HepG2 (cell line): ENCODE results near the gene PCGF3. TPM values are rescaled to one million over a fixed set of nuclear protein-coding genes. Genes with fewer than 3 reads are reported as not detected.

Experiments
- ATAC-seq: fragments of 200-7000 bp; cut with Tn5 transposase; 3 replicates; pipeline ENCODE4 v1.9.1; 2020; ENCODE audit warnings: mild to moderate bottlenecking, moderate library complexity
- BruUV-seq: library from RNA; stranded (reverse); fragments of 400-500 nt; replicated peaks from 2 replicates; lab custom pipeline; 2021; lab: Mats Ljungman, UMichigan
- CTCF ChIA-PET: fragments of 300-600 bp; formaldehyde crosslinking; extraction: SDS; loops from one replicate; lab custom pipeline; 2021; ENCODE audit warnings: low total read pairs, inconsistent platforms, low intra/inter-chr PET ratio; lab: Yijun Ruan, JAX
- POLR2A ChIA-PET: fragments of 350-600 bp; sonication (Branson Sonifier 250); formaldehyde crosslinking; loops from one replicate; lab custom pipeline; 2020; ENCODE audit warnings: antibody characterized with exemption, inconsistent platforms; lab: Yijun Ruan, JAX
- DNase-seq: peaks from one replicate; pipeline ENCODE4 v3.0.0-alpha.2; 2015; ENCODE audit warnings: low spot score
- FAIRE-seq: peaks from 3 replicates; lab custom pipeline; 2011; peaks lifted over from hg19 to GRCh38; lab: Jason Lieb, UNC
- H2AFZ ChIP-seq: one replicate; pipeline ENCODE4 v1.6.1; 2011; ENCODE audit warnings: low read length, inconsistent platforms
- H3K27ac ChIP-seq: fragments of 300-600 bp; 3 replicates; pipeline ENCODE4 v1.8.0; 2011; ENCODE audit warnings: mixed run types, mild to moderate bottlenecking, mixed read lengths, low read length, inconsistent platforms; ENCODE audit not compliant: insufficient read depth; ENCODE audit errors: extremely low read length
- H3K27me3 ChIP-seq, 2 experiments: fragments of 200-600 bp in 1 of 2; 2 replicates in 1 of 2; 3 replicates in 1 of 2; pipeline versions ENCODE4 v1.6.0 to v1.8.0; 2011; ENCODE audit warnings: low read length in 2 of 2, mild to moderate bottlenecking in 2 of 2, moderate library complexity in 2 of 2, inconsistent platforms in 1 of 2; ENCODE audit not compliant: insufficient read depth in 2 of 2, control insufficient read depth in 1 of 2
- H3K36me3 ChIP-seq, 2 experiments: fragments of 200-600 bp in 1 of 2; replicated peaks in 1 of 2; 2 replicates in 1 of 2; 3 replicates in 1 of 2; pipeline versions ENCODE4 v1.5.1 to v1.8.0; 2011; ENCODE audit warnings: low read length in 2 of 2, inconsistent platforms in 1 of 2; ENCODE audit not compliant: insufficient read depth in 2 of 2, control insufficient read depth in 1 of 2
- H3K4me1 ChIP-seq: 2 replicates; pipeline ENCODE4 v1.5.1; 2012; ENCODE audit warnings: low read length, inconsistent platforms; ENCODE audit not compliant: insufficient read depth
- H3K4me2 ChIP-seq: 2 replicates; pipeline ENCODE4 v1.6.0; 2011; ENCODE audit warnings: low read depth, low read length, inconsistent platforms
- H3K4me3 ChIP-seq, 3 experiments: fragments of 200-600 bp in 1 of 3; sonication (generic), shearing (Covaris generic) in 1 of 3; replicated peaks in 1 of 3; 2 replicates each; pipeline ENCODE4 v1.5.1; 2011 to 2016; ENCODE audit warnings: low read length in 3 of 3, inconsistent platforms in 2 of 3, low read depth in 2 of 3, mild to moderate bottlenecking in 2 of 3, control low read depth in 1 of 3, mixed read lengths in 1 of 3; ENCODE audit not compliant: insufficient read depth in 1 of 3
- H3K79me2 ChIP-seq: one replicate; pipeline ENCODE4 v1.6.1; 2011; ENCODE audit warnings: low read length, inconsistent platforms; ENCODE audit not compliant: insufficient read depth
- H3K9ac ChIP-seq: 2 replicates; pipeline ENCODE4 v1.6.0; 2011; ENCODE audit warnings: mild to moderate bottlenecking, low read depth, low read length, inconsistent platforms; ENCODE audit not compliant: insufficient read depth
- H3K9me3 ChIP-seq: 2 replicates; pipeline ENCODE4 v1.5.1; 2012; ENCODE audit warnings: mild to moderate bottlenecking, low read length
- H4K20me1 ChIP-seq: 2 replicates; pipeline ENCODE4 v1.6.0; 2011; ENCODE audit warnings: inconsistent platforms, mild to moderate bottlenecking, low read length, moderate library complexity; ENCODE audit not compliant: insufficient read depth
- ARID2 ChIP-seq: sonication (generic); formaldehyde crosslinking; IDR thresholded peaks from 2 replicates; pipeline ENCODE4 v1.8.1; 2022; ENCODE audit warnings: mild to moderate bottlenecking, missing genetic modification reagents, borderline replicate concordance
- BRCA1 ChIP-seq: sonication (generic); formaldehyde crosslinking; IDR thresholded peaks from 2 replicates; pipeline ENCODE4 v1.4.0; 2020; ENCODE audit warnings: missing genetic modification reagents
- DMAP1 ChIP-seq: IDR thresholded peaks from 2 replicates; pipeline ENCODE4 v1.6.1; 2016
- DR1 ChIP-seq: sonication (generic); formaldehyde crosslinking; IDR thresholded peaks from 2 replicates; pipeline ENCODE4 v1.8.0; 2021; ENCODE audit warnings: mild to moderate bottlenecking, missing genetic modification reagents, inconsistent platforms
- LCORL ChIP-seq, 2 experiments: fragments of 450-650 bp in 1 of 2; sonication (generic) in 1 of 2; formaldehyde crosslinking in 1 of 2; IDR thresholded peaks; 2 replicates each; pipeline versions ENCODE4 v1.5.0 to v1.6.1; 2017 to 2020; ENCODE audit warnings: antibody characterized with exemption in 1 of 2, missing genetic modification reagents in 1 of 2
- NFRKB ChIP-seq: fragments of 450-650 bp; IDR thresholded peaks from 2 replicates; pipeline ENCODE4 v1.6.1; 2017
- NONO ChIP-seq, 2 experiments: fragments of 450-650 bp in 1 of 2; sonication (generic) in 1 of 2; formaldehyde crosslinking in 1 of 2; IDR thresholded peaks in 1 of 2; conservative IDR thresholded peaks in 1 of 2; 2 replicates each; pipeline versions ENCODE4 v1.6.1 to v1.8.0; 2017 to 2022; ENCODE audit warnings: mild to moderate bottlenecking in 1 of 2, missing genetic modification reagents in 1 of 2, moderate library complexity in 1 of 2
- NR2F6 ChIP-seq, 2 experiments: IDR thresholded peaks; 2 replicates each; pipeline ENCODE4 v1.6.1; 2016; ENCODE audit warnings: antibody characterized with exemption in 1 of 2, mild to moderate bottlenecking in 1 of 2
- PATZ1 ChIP-seq: sonication (generic); formaldehyde crosslinking; IDR thresholded peaks from 2 replicates; pipeline ENCODE4 v1.4.0; 2020; ENCODE audit warnings: missing genetic modification reagents
- PHB2 ChIP-seq: fragments of 450-650 bp; IDR thresholded peaks from 2 replicates; pipeline ENCODE4 v1.6.1; 2018; ENCODE audit not compliant: partially characterized antibody
- REPIN1 ChIP-seq: sonication (generic); formaldehyde crosslinking; IDR thresholded peaks from 2 replicates; pipeline ENCODE4 v1.8.0; 2022; ENCODE audit warnings: missing genetic modification reagents, low read depth, mild to moderate bottlenecking, borderline replicate concordance
- SATB2 ChIP-seq: sonication (generic); formaldehyde crosslinking; IDR thresholded peaks from 2 replicates; pipeline ENCODE4 v1.5.0; 2020; ENCODE audit warnings: missing genetic modification reagents
- USF2 ChIP-seq, 2 experiments: sonication (generic) in 1 of 2; formaldehyde crosslinking in 1 of 2; IDR thresholded peaks; 2 replicates each; pipeline versions ENCODE4 v1.5.1 to v1.6.1; 2011 to 2020; ENCODE audit warnings: borderline replicate concordance in 1 of 2, low read depth in 1 of 2, low read length in 1 of 2, mild to moderate bottlenecking in 1 of 2, missing genetic modification reagents in 1 of 2, moderate library complexity in 1 of 2
- ZNF33A ChIP-seq: sonication (generic); formaldehyde crosslinking; IDR thresholded peaks from 2 replicates; pipeline ENCODE4 v1.5.1; 2020; ENCODE audit warnings: missing genetic modification reagents, mild to moderate bottlenecking, moderate library complexity, borderline replicate concordance
- ZNF362 ChIP-seq: sonication (generic); formaldehyde crosslinking; IDR thresholded peaks from 2 replicates; pipeline ENCODE4 v1.4.0; 2020; ENCODE audit warnings: missing genetic modification reagents, mild to moderate bottlenecking, borderline replicate concordance
- ZNF605 ChIP-seq: sonication (generic); formaldehyde crosslinking; IDR thresholded peaks from 2 replicates; pipeline ENCODE4 v1.8.0; 2022; ENCODE audit warnings: mild to moderate bottlenecking, missing genetic modification reagents
- ZNF614 ChIP-seq: IDR thresholded peaks from 2 replicates; pipeline ENCODE4 v1.6.1; 2018; ENCODE audit warnings: missing biosample characterization, missing genetic modification reagents, inconsistent platforms, borderline replicate concordance
- WGBS: methylation state at CpG from one replicate; pipeline ENCODE4 v1.1.6; 2017; ENCODE audit warnings: low lambda C conversion rate; 5-methylcytosine and 5-hydroxymethylcytosine counted together
- in situ Hi-C: cut with HindIII; loops from 2 replicates; pipeline ENCODE4 v1.10.0; 2017; ENCODE audit warnings: low pct_unique_long_range_greater_than_20kb; ENCODE audit not compliant: extremely low pct_ligation_motif_present
- intact Hi-C: fragments of 100-400 bp; cut with micrococcal nuclease; formaldehyde crosslinking; loops from one replicate; pipeline ENCODE4 v1.10.0; 2022; ENCODE audit not compliant: unreplicated experiment
- polyA plus RNA-seq, 8 experiments: library from polyadenylated mRNA; depleted of rRNA in 3 of 8; stranded (reverse) in 7 of 8; unstranded in 1 of 8; fragments of >200 nt; fragmentation: Illumina TruSeq in 4 of 8; extraction: Trizol in 4 of 8; gene quantifications; 2 replicates each; pipeline versions ENCODE4 v1.2.1 to v1.2.3, GENCODE V29; 2011 to 2016; ENCODE audit warnings: low read depth in 4 of 8, missing spikeins in 1 of 8, mixed read lengths in 1 of 8; ENCODE audit not compliant: insufficient read depth in 1 of 8
- total RNA-seq, 5 experiments: library from RNA; depleted of rRNA; stranded (reverse); fragments of >200 nt; fragmentation: Illumina TruSeq; extraction: Trizol; gene quantifications; 2 replicates each; pipeline ENCODE4 v1.2.3, GENCODE V29; 2016; ENCODE audit warnings: low read depth in 1 of 5
- TF ChIP-seq, protein P1 (sequence below): sonication (generic); formaldehyde crosslinking; IDR thresholded peaks from 2 replicates; pipeline ENCODE4 v1.4.0; 2020; ENCODE audit warnings: mild to moderate bottlenecking, missing genetic modification reagents

Gene PCGF3
- total and polyA plus RNA-seq, 2 of the 13 experiments (the other 11 are each of a cell fraction or from before 2014, with no cell fraction given): 28.6 to 66.2 TPM

DNA sequence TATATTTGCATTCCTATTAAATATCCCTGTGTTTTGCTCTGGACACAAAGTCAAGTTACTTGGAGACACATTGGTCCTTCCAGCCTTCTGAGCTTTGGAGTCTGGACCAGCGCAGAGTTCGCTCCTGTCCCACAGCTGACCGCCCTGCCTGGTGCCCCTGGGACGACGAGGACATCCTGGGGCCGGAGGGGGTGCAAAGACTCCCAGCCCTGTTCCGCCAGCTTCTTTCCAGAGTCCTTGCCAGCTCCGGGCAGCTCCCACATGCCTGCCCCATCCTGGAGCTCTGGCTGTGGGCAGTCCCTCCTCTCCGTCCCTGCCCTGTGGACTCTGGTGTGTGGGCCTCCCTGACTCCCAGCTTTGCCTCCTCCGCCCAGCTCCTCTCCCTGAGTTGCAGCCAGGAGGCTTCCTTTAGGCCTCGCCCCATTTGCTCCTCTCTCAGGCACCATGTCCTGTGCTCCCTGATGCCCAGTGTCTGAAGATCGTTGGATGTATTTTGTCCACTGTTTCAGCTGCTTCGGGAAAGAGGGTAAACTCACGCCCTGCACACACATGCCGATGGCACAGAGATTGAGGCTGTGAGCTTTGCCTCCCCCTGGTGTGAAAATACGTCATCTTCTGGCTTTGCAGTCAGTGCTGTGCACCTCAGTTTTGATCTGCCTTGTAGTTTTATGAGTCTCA lies 4.9 kb upstream of the PCGF3 start:
- DNase-seq (peak; percentile 41), ATAC-seq (peak; percentile 32), FAIRE-seq (peak; percentile 75)
- H3K4me2 ChIP-seq: peak overlapping the region; percentile 84
- no TSS peak for BruUV-seq
- no peaks in the 10 kb centered on the region for H3K9me3 ChIP-seq
- peak overlapping the region; percentile 27 for H2AFZ ChIP-seq
- ChIA-PET POLR2A (interaction anchor here (1.1 to 1.6 kb wide), 3 partner anchors 14 to 23 kb away, joined by 3 to 15 read pairs (median 4); no protein-coding TSS in a partner anchor), CTCF (interaction anchor here (2.7 kb wide), 1 partner anchor 17 kb away, joined by 7 read pairs; no protein-coding TSS in a partner anchor)
- in situ Hi-C loops: no loop called here
- no peaks in the 10 kb centered on the region for H4K20me1 ChIP-seq
- no peak overlapping the region for H3K27ac ChIP-seq
- H3K36me3 ChIP-seq: no peaks in the 10 kb centered on the region
- peaks cover 3 to 16% of the 10 kb centered on the region in 2 experiments; a peak in 2 of 5 replicates for H3K27me3 ChIP-seq
- H3K9ac ChIP-seq: no peak overlapping the region
- intact Hi-C loops: no loop called here
- 17% methylated on average over 9 of the region's 16 CpGs for WGBS
- H3K79me2 ChIP-seq: no peaks in the 10 kb centered on the region
- peak overlapping the region in 1 of 3 experiments; percentile 60; a peak in 1 of 6 replicates for H3K4me3 ChIP-seq
- peaks cover 45% of the 10 kb centered on the region for H3K4me1 ChIP-seq
- TF ChIP-seq NFRKB (no peak), PHB2 (no peak), NR2F6 (IDR thresholded peaks at IDR 0.05) (no peak), NR2F6 (CRISPR knock-in tag; IDR thresholded peaks at IDR 0.05) (no peak), USF2 (IDR thresholded peaks at IDR 0.05; ENCODE audit: low read depth, low read length) (no peak), USF2 (CRISPR knock-in tag; IDR thresholded peaks at IDR 0.05; ENCODE audit: borderline replicate concordance) (no peak), ZNF614 (CRISPR knock-in tag) (no peak), REPIN1 (CRISPR knock-in tag) (no peak), SATB2 (no peak), DR1 (CRISPR knock-in tag) (no peak), BRCA1 (no peak), LCORL (IDR thresholded peaks at IDR 0.05) (no peak), LCORL (CRISPR knock-in tag; IDR thresholded peaks at IDR 0.05) (no peak), ARID2 (CRISPR knock-in tag) (no peak), ZNF605 (CRISPR knock-in tag) (no peak), PATZ1 (no peak), ZNF362 (CRISPR knock-in tag) (no peak), ZNF33A (CRISPR knock-in tag) (no peak), DMAP1 (CRISPR knock-in tag) (no peak), NONO (IDR thresholded peaks at IDR 0.05) (no peak), NONO (CRISPR knock-in tag; conservative IDR thresholded peaks at IDR 0.05) (no peak)
- TF ChIP-seq, protein P1, sequence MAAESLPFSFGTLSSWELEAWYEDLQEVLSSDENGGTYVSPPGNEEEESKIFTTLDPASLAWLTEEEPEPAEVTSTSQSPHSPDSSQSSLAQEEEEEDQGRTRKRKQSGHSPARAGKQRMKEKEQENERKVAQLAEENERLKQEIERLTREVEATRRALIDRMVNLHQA (CRISPR knock-in tag): no peak
